ENCODE data around the gene RBM19.

The RBM19 gene

DNA sequence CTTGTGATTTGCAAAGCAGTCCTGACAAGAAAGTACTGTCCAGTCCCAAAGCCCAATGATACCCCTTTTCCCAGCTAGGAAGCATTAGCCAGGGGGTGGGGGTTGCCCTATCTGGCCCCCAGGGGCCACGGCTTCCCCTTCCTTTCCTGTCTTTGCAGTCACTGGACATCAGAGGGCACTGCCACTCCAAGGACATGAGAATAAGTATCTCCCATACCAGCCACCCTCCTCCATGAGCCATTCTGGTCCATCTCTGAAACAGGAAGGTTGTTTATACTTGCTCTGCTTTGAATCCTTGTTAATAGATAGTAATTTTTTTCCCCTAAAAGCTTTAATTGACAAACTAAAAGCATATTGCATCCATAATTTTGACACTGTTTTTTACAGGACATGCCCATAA, 29.7 kb downstream of the RBM19 start:
- TF ChIP-seq FOXP2 (optimal IDR thresholded peaks at IDR 0.05; ENCODE audit: borderline replicate concordance, extremely low read depth, extremely low read length, insufficient read depth), result no peak
- TF ChIP-seq POLR2AphosphoS5 (IDR thresholded peaks at IDR 0.05; ENCODE audit: low read depth, low read length), result no peak
- TF ChIP-seq TAF1 (IDR thresholded peaks at IDR 0.05; ENCODE audit: borderline replicate concordance, insufficient read depth, low read length), result no peak
- TF ChIP-seq SIN3A (IDR thresholded peaks at IDR 0.05; ENCODE audit: borderline replicate concordance, insufficient read depth, low read length), result no peak
- TF ChIP-seq, protein P1, sequence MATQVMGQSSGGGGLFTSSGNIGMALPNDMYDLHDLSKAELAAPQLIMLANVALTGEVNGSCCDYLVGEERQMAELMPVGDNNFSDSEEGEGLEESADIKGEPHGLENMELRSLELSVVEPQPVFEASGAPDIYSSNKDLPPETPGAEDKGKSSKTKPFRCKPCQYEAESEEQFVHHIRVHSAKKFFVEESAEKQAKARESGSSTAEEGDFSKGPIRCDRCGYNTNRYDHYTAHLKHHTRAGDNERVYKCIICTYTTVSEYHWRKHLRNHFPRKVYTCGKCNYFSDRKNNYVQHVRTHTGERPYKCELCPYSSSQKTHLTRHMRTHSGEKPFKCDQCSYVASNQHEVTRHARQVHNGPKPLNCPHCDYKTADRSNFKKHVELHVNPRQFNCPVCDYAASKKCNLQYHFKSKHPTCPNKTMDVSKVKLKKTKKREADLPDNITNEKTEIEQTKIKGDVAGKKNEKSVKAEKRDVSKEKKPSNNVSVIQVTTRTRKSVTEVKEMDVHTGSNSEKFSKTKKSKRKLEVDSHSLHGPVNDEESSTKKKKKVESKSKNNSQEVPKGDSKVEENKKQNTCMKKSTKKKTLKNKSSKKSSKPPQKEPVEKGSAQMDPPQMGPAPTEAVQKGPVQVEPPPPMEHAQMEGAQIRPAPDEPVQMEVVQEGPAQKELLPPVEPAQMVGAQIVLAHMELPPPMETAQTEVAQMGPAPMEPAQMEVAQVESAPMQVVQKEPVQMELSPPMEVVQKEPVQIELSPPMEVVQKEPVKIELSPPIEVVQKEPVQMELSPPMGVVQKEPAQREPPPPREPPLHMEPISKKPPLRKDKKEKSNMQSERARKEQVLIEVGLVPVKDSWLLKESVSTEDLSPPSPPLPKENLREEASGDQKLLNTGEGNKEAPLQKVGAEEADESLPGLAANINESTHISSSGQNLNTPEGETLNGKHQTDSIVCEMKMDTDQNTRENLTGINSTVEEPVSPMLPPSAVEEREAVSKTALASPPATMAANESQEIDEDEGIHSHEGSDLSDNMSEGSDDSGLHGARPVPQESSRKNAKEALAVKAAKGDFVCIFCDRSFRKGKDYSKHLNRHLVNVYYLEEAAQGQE (IDR thresholded peaks at IDR 0.05; ENCODE audit: insufficient read depth in 1 of 2, low read depth in 2 of 2, low read length in 2 of 2), result no peak

GRCh38 chr12:113935459-113935858, 30.7 kb downstream of the RBM19 start:
- TF ChIP-seq POLR2AphosphoS5 (IDR thresholded peaks at IDR 0.05; ENCODE audit: low read depth, low read length) (no peak), SIN3A (IDR thresholded peaks at IDR 0.05; ENCODE audit: borderline replicate concordance, insufficient read depth, low read length) (no peak), TAF1 (IDR thresholded peaks at IDR 0.05; ENCODE audit: borderline replicate concordance, insufficient read depth, low read length) (no peak), FOXP2 (optimal IDR thresholded peaks at IDR 0.05; ENCODE audit: borderline replicate concordance, extremely low read depth, extremely low read length, insufficient read depth) (no peak)
- TF ChIP-seq, protein P1 (IDR thresholded peaks at IDR 0.05; ENCODE audit: insufficient read depth in 1 of 2, low read depth in 2 of 2, low read length in 2 of 2), result no peak

GRCh38 chr12:113934946-113935345, 31.2 kb downstream of the RBM19 start:
- TF ChIP-seq, protein P1 (IDR thresholded peaks at IDR 0.05; ENCODE audit: insufficient read depth in 1 of 2, low read depth in 2 of 2, low read length in 2 of 2), result no peak
- no peak for TF ChIP-seq SIN3A (IDR thresholded peaks at IDR 0.05; ENCODE audit: borderline replicate concordance, insufficient read depth, low read length)
- TF ChIP-seq POLR2AphosphoS5 (IDR thresholded peaks at IDR 0.05; ENCODE audit: low read depth, low read length), result no peak
- TF ChIP-seq TAF1 (IDR thresholded peaks at IDR 0.05; ENCODE audit: borderline replicate concordance, insufficient read depth, low read length), result no peak
- TF ChIP-seq FOXP2 (optimal IDR thresholded peaks at IDR 0.05; ENCODE audit: borderline replicate concordance, extremely low read depth, extremely low read length, insufficient read depth), result no peak

DNA sequence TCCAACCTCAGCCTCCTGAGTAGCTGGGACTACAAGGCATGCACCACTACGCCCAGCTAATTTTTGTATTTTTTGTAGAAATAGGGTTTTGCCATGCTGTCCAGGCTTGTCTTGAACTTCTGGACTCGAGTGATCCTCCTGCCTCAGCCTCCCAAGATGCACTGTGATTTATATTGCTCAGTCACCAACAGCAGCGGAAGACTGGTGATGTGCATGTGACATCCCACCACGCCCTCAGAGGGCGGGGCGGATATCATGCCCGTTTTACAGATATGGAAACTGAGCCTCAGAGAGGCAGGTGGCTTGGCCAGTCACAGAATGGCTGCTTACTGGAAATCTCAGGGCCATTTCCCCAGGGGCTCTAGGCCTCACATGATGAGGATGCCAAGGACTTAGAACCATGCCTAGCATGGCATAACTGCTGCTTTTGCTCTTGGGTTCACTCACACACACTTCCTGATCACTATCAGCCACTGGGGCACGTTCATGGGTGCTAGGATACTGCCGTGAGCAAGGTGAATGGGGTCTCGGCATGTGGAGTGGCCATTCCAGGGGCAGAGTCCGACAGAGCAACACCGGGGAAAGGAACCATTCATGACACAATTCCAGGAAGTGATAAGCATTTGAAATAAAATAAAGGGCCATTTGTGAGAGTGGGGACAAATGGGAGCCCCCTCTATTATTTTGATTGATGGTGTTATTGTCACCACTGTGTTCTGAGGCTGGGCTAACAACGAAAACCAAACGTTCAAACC, 31.9 kb downstream of the RBM19 start:
- TF ChIP-seq TAF1 (IDR thresholded peaks at IDR 0.05; ENCODE audit: borderline replicate concordance, insufficient read depth, low read length) (no peak), SIN3A (IDR thresholded peaks at IDR 0.05; ENCODE audit: borderline replicate concordance, insufficient read depth, low read length) (no peak), POLR2AphosphoS5 (IDR thresholded peaks at IDR 0.05; ENCODE audit: low read depth, low read length) (no peak), FOXP2 (optimal IDR thresholded peaks at IDR 0.05; ENCODE audit: borderline replicate concordance, extremely low read depth, extremely low read length, insufficient read depth) (no peak)
- TF ChIP-seq, protein P1 (IDR thresholded peaks at IDR 0.05; ENCODE audit: insufficient read depth in 1 of 2, low read depth in 2 of 2, low read length in 2 of 2), result no peak

Measured in PFSK-1 (cell line).